ENCODE measurements around the gene JUP. TPM values are rescaled to one million over a fixed set of nuclear protein-coding genes. Genes with fewer than 3 reads are reported as not detected.

JUP gene
- total RNA-seq, 2 donors from 2014 or later: 146 to 266 TPM

DNA sequence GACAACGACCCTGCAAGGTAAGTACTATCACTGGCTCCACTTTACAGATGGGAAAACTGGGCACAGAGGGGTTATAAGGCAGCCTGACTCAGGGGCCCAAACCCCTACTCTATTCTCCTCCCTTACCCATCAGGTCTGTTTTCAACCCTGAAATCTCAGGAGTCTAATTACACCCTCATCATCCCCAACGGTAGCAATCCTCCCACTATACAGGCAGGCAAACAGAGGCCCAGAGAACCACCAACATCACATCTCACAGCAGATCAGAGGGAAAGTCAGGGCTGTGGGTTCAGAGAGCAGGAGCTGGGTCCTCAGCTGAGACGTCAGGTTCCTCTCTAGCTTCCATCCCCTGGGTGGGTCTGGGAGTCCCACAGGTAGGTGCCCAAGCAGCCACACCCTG, 16.5 kb downstream of the JUP start:
- intact Hi-C loops (cut with DNase I): no loop called here
- Histone ChIP-seq H3K9me3 (no peaks in the 10 kb centered on the region), H3K36me3 (peaks cover 10 to 21% of the 10 kb centered on the region in 2 donors), H3K27me3 (replicated peaks; ENCODE audit: insufficient read depth) (no peaks in the 10 kb centered on the region), H3K27ac (no peak overlapping the region), H3K4me1 (replicated peaks) (peaks cover 26% of the 10 kb centered on the region), H3K4me3 (no peak overlapping the region)
- no peak for TF ChIP-seq POLR2AphosphoS5 (IDR thresholded peaks at IDR 0.05)
- TF ChIP-seq, protein P1, sequence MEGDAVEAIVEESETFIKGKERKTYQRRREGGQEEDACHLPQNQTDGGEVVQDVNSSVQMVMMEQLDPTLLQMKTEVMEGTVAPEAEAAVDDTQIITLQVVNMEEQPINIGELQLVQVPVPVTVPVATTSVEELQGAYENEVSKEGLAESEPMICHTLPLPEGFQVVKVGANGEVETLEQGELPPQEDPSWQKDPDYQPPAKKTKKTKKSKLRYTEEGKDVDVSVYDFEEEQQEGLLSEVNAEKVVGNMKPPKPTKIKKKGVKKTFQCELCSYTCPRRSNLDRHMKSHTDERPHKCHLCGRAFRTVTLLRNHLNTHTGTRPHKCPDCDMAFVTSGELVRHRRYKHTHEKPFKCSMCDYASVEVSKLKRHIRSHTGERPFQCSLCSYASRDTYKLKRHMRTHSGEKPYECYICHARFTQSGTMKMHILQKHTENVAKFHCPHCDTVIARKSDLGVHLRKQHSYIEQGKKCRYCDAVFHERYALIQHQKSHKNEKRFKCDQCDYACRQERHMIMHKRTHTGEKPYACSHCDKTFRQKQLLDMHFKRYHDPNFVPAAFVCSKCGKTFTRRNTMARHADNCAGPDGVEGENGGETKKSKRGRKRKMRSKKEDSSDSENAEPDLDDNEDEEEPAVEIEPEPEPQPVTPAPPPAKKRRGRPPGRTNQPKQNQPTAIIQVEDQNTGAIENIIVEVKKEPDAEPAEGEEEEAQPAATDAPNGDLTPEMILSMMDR (IDR thresholded peaks at IDR 0.05): no peak
- no peak for TF ChIP-seq POLR2A (IDR thresholded peaks at IDR 0.05)
- no peak for DNase-seq (ENCODE audit: low spot score)
- 69% methylated on average over 3 of the region's 3 CpGs for WGBS

DNA sequence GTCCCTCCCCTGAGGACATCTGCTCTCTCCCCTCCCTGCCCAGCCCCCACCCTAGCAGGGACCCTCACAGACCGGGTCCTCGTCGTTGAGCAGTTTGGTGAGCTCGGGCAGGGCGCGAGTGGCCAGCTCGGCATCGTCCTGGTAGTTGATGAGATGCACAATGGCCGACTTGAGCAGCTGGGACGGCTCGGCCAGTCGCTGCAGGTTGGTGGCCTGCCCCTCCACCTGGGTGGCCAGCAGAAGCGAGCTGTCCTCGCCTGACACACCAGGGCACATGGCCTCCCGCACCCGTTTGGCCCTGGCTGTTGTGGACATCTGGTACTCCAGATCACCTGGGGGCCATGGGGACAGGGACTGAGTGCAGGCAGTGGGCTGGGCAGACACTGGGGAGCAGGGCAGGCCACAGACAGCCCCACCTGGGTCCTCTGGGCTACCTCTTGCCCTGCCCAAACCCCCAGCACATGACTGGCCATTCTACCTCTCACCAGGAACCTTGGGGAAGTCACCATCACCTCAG, 17.1 kb downstream of the JUP start:
- H3K4me3 ChIP-seq: no peak overlapping the region
- WGBS: 86% methylated on average over 16 of the region's 16 CpGs
- H3K4me1 ChIP-seq (replicated peaks): peaks cover 22% of the 10 kb centered on the region
- H3K27ac ChIP-seq: no peak overlapping the region
- no peak for DNase-seq (ENCODE audit: low spot score)
- TF ChIP-seq POLR2A (IDR thresholded peaks at IDR 0.05) (no peak), POLR2AphosphoS5 (IDR thresholded peaks at IDR 0.05) (no peak)
- TF ChIP-seq, protein P1 (IDR thresholded peaks at IDR 0.05): no peak
- peaks cover 10 to 21% of the 10 kb centered on the region in 2 donors for H3K36me3 ChIP-seq
- H3K9me3 ChIP-seq: no peaks in the 10 kb centered on the region
- intact Hi-C loops (cut with DNase I): no loop called here
- H3K27me3 ChIP-seq (replicated peaks; ENCODE audit: insufficient read depth): no peaks in the 10 kb centered on the region

DNA sequence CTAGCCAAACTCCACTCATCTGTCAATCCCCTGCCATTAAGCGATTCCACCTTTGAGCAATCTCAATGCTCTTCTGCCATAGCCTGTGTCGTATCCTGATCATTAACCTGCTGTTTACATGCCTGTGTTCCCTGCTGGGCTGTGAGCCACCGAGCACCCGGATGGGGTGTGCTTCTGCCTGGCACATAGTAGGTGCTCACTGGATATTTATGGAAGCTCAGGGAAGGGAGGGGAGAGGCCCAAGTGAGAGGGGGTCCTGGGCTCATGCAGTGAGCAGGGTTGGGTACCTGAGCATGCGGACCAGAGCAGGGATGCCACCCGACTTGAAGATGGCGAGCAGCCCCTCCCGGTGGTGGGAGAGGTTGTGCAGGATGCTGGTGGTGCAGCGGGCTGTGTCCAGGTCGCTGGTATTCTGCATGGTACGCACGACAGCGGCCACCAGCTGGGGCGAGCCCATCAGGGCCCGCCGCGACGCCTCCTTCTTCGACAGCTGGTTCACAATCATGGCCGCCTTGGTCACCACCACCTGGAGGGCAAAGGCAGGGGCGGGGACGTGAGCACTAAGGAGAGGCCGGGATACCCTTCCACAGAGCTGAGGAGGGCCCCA, 17.7 kb downstream of the JUP start:
- Histone ChIP-seq H3K9me3 (no peaks in the 10 kb centered on the region), H3K36me3 (peaks cover 10 to 24% of the 10 kb centered on the region in 2 donors)
- intact Hi-C loops (cut with DNase I): no loop called here

DNA sequence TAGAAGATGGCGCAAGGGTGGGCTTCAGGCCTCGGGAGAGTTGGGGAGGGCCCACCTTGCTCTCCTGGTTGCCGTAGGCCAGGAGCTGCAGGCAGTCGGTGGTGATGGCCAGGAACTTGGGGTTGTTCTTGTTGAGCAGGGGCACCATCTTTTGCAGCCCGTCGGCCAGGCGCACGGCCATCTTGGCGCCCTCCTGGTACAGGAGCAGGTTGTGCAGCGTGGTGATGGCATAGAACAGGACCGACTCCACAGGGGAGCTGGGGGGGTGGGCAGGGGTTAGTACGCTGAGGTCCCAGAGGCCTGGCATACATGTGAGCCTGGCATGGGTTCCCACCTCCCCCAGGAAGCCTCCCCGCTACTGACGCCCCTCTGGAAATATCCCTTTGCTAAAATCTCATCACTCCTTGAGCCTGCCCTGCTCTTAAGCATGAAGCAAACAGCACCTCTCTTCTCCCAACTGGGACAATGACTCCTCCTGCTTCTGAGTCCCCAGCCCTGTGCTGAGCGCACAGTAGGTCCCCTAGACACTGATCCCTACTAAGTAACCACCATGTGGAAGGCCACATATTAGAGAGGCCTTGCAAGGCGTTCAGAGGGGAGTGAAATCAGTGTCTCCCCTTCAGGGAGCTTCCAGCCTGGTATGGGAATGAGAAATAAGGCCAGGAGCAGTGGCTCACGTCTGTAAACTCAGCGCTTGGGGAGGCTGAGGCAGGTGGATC, 19.0 kb downstream of the JUP start:
- no peak overlapping the region for H3K27ac ChIP-seq
- no peak overlapping the region for H3K4me3 ChIP-seq
- H3K27me3 ChIP-seq (replicated peaks; ENCODE audit: insufficient read depth): no peaks in the 10 kb centered on the region
- TF ChIP-seq, protein P1 (IDR thresholded peaks at IDR 0.05): no peak
- no peak for TF ChIP-seq POLR2AphosphoS5 (IDR thresholded peaks at IDR 0.05)
- no peak for TF ChIP-seq POLR2A (IDR thresholded peaks at IDR 0.05)
- peaks cover 14 to 37% of the 10 kb centered on the region in 2 donors for H3K36me3 ChIP-seq
- peaks cover 9% of the 10 kb centered on the region for H3K4me1 ChIP-seq (replicated peaks)
- intact Hi-C loops (cut with DNase I): no loop called here
- H3K9me3 ChIP-seq: no peaks in the 10 kb centered on the region
- DNase-seq (ENCODE audit: low spot score): no peak
- WGBS: 91% methylated on average over 18 of the region's 18 CpGs

More for the DNA sequence above, 17.7 kb downstream of the JUP start:
- TF ChIP-seq POLR2A (IDR thresholded peaks at IDR 0.05) (no peak), POLR2AphosphoS5 (IDR thresholded peaks at IDR 0.05) (no peak)
- TF ChIP-seq, protein P1 (IDR thresholded peaks at IDR 0.05): no peak
- no peaks in the 10 kb centered on the region for H3K27me3 ChIP-seq (replicated peaks; ENCODE audit: insufficient read depth)
- 90% methylated on average over 23 of the region's 23 CpGs for WGBS
- H3K4me3 ChIP-seq: no peak overlapping the region
- H3K27ac ChIP-seq: no peak overlapping the region
- no peak for DNase-seq (ENCODE audit: low spot score)
- peaks cover 22% of the 10 kb centered on the region for H3K4me1 ChIP-seq (replicated peaks)
